Measurements from ENCODE around the gene GCKR. TPM values are rescaled to one million over a fixed set of nuclear protein-coding genes. Genes with fewer than 3 reads are reported as not detected.

GCKR gene
- total and polyA plus RNA-seq, 9 donors = 0.06 to 0.31 (median 0.15) TPM; not detected in 2

- H3K4me3 ChIP-seq (ENCODE audit: low read length) = peak within 1 kb of the TSS; percentile 80
- H3K27me3 ChIP-seq (ENCODE audit: control insufficient read depth, insufficient read depth, low read length) = peaks cover 6% of the 10 kb centered on the region
- peaks cover 13% of the 10 kb centered on the region for H3K4me1 ChIP-seq (ENCODE audit: control insufficient read depth, insufficient read depth, low read length)
- 0% methylated on average over 29 of the region's 43 CpGs for WGBS (ENCODE audit: insufficient coverage)
- peak; percentile 99 for DNase-seq
- peak within 1 kb of the TSS; percentile 66 for H3K27ac ChIP-seq (ENCODE audit: low read length)
- H3K9me3 ChIP-seq (replicated peaks; ENCODE audit: control insufficient read depth, low read depth, low read length) = no peaks in the 10 kb centered on the region
- H3K36me3 ChIP-seq (ENCODE audit: control insufficient read depth, insufficient read depth, low read length) = peaks cover 6% of the 10 kb centered on the region
Observed at GRCh38 chr2:27489498-27490397, 6.9 kb upstream of the GCKR start, which contains the start of gene IFT172. IFT172 (minus strand) TSS chr2:27489743; CDS start chr2:27489653, 90 bp downstream.

- Histone ChIP-seq H3K9me3 (replicated peaks; ENCODE audit: control insufficient read depth, low read depth, low read length) (no peaks in the 10 kb centered on the region), H3K27ac (ENCODE audit: low read length) (no peak overlapping the region), H3K4me1 (ENCODE audit: control insufficient read depth, insufficient read depth, low read length) (peaks cover 16% of the 10 kb centered on the region), H3K27me3 (ENCODE audit: control insufficient read depth, insufficient read depth, low read length) (peaks cover 22% of the 10 kb centered on the region), H3K4me3 (ENCODE audit: low read length) (no peak overlapping the region), H3K36me3 (ENCODE audit: control insufficient read depth, insufficient read depth, low read length) (peaks cover 2% of the 10 kb centered on the region)
- WGBS (ENCODE audit: insufficient coverage) = 92% methylated on average over 1 of the region's 4 CpGs
- DNase-seq = no peak
Observed at GRCh38 chr2:27492557-27492956, 4.1 kb upstream of the GCKR start.

- Histone ChIP-seq H3K36me3 (ENCODE audit: control insufficient read depth, insufficient read depth, low read length) (peaks cover 2% of the 10 kb centered on the region), H3K4me1 (ENCODE audit: control insufficient read depth, insufficient read depth, low read length) (peaks cover 12% of the 10 kb centered on the region), H3K27ac (ENCODE audit: low read length) (no peak overlapping the region), H3K9me3 (replicated peaks; ENCODE audit: control insufficient read depth, low read depth, low read length) (no peaks in the 10 kb centered on the region), H3K4me3 (ENCODE audit: low read length) (no peak overlapping the region), H3K27me3 (ENCODE audit: control insufficient read depth, insufficient read depth, low read length) (peaks cover 26% of the 10 kb centered on the region)
- whole genome bisulfite sequencing (ENCODE audit: insufficient coverage) = 89% methylated on average over 5 of the region's 13 CpGs
- no peak for DNase-seq
Observed at GRCh38 chr2:27493948-27494283, 2.7 kb upstream of the GCKR start.

GRCh38 chr2:27494284-27494943 lies 2.2 kb upstream of the GCKR start:
- peaks cover 9% of the 10 kb centered on the region for H3K4me1 ChIP-seq (ENCODE audit: control insufficient read depth, insufficient read depth, low read length)
- peak; percentile 26 for DNase-seq
- peaks cover 2% of the 10 kb centered on the region for H3K36me3 ChIP-seq (ENCODE audit: control insufficient read depth, insufficient read depth, low read length)
- peak overlapping the region; percentile 57 for H3K4me3 ChIP-seq (ENCODE audit: low read length)
- H3K9me3 ChIP-seq (replicated peaks; ENCODE audit: control insufficient read depth, low read depth, low read length) = no peaks in the 10 kb centered on the region
- WGBS (ENCODE audit: insufficient coverage) = 6% methylated on average over 29 of the region's 35 CpGs
- peaks cover 26% of the 10 kb centered on the region for H3K27me3 ChIP-seq (ENCODE audit: control insufficient read depth, insufficient read depth, low read length)
- peak overlapping the region; percentile 7 for H3K27ac ChIP-seq (ENCODE audit: low read length)

GRCh38 chr2:27494944-27495554 lies 1.6 kb upstream of the GCKR start, which contains the start of gene FNDC4:
FNDC4 (minus strand) TSS chr2:27495200; CDS start chr2:27494679, 521 bp downstream.
- H3K36me3 ChIP-seq (ENCODE audit: control insufficient read depth, insufficient read depth, low read length) = peaks cover 2% of the 10 kb centered on the region
- H3K9me3 ChIP-seq (replicated peaks; ENCODE audit: control insufficient read depth, low read depth, low read length) = no peaks in the 10 kb centered on the region
- H3K4me1 ChIP-seq (ENCODE audit: control insufficient read depth, insufficient read depth, low read length) = peaks cover 9% of the 10 kb centered on the region
- WGBS (ENCODE audit: insufficient coverage) = under 1% methylated on average over 57 of the region's 70 CpGs
- H3K27ac ChIP-seq (ENCODE audit: low read length) = peak within 1 kb of the TSS; percentile 7
- peaks cover 26% of the 10 kb centered on the region for H3K27me3 ChIP-seq (ENCODE audit: control insufficient read depth, insufficient read depth, low read length)
- peak; percentile 50 for DNase-seq
- peak within 1 kb of the TSS; percentile 57 for H3K4me3 ChIP-seq (ENCODE audit: low read length)

GRCh38 chr2:27495840-27496356 lies 741 bp upstream of the GCKR start:
- Histone ChIP-seq H3K4me3 (ENCODE audit: low read length) (no peak overlapping the region), H3K36me3 (ENCODE audit: control insufficient read depth, insufficient read depth, low read length) (peaks cover 2% of the 10 kb centered on the region), H3K27ac (ENCODE audit: low read length) (no peak overlapping the region), H3K9me3 (replicated peaks; ENCODE audit: control insufficient read depth, low read depth, low read length) (no peaks in the 10 kb centered on the region), H3K27me3 (ENCODE audit: control insufficient read depth, insufficient read depth, low read length) (peaks cover 26% of the 10 kb centered on the region), H3K4me1 (ENCODE audit: control insufficient read depth, insufficient read depth, low read length) (peaks cover 9% of the 10 kb centered on the region)
- no peak for DNase-seq
- 100% methylated on average over 1 of the region's 4 CpGs for WGBS (ENCODE audit: insufficient coverage)

GRCh38 chr2:27497288-27497627 lies 619 bp downstream of the GCKR start:
- peaks cover 9% of the 10 kb centered on the region for H3K4me1 ChIP-seq (ENCODE audit: control insufficient read depth, insufficient read depth, low read length)
- H3K36me3 ChIP-seq (ENCODE audit: control insufficient read depth, insufficient read depth, low read length) = peaks cover 2% of the 10 kb centered on the region
- DNase-seq = no peak
- no peak overlapping the region for H3K27ac ChIP-seq (ENCODE audit: low read length)
- no CpG with 5 or more reads among the region's 4 CpGs for WGBS (ENCODE audit: insufficient coverage)
- no peak overlapping the region for H3K4me3 ChIP-seq (ENCODE audit: low read length)
- no peaks in the 10 kb centered on the region for H3K9me3 ChIP-seq (replicated peaks; ENCODE audit: control insufficient read depth, low read depth, low read length)
- H3K27me3 ChIP-seq (ENCODE audit: control insufficient read depth, insufficient read depth, low read length) = peaks cover 26% of the 10 kb centered on the region

- no peaks in the 10 kb centered on the region for H3K9me3 ChIP-seq (replicated peaks; ENCODE audit: control insufficient read depth, low read depth, low read length)
- peaks cover 9% of the 10 kb centered on the region for H3K4me1 ChIP-seq (ENCODE audit: control insufficient read depth, insufficient read depth, low read length)
- no peak overlapping the region for H3K4me3 ChIP-seq (ENCODE audit: low read length)
- no peaks in the 10 kb centered on the region for H3K36me3 ChIP-seq (ENCODE audit: control insufficient read depth, insufficient read depth, low read length)
- no peak overlapping the region for H3K27ac ChIP-seq (ENCODE audit: low read length)
- WGBS (ENCODE audit: insufficient coverage) = 100% methylated on average over 1 of the region's 3 CpGs
- H3K27me3 ChIP-seq (ENCODE audit: control insufficient read depth, insufficient read depth, low read length) = peaks cover 26% of the 10 kb centered on the region
- DNase-seq = no peak
Observed at GRCh38 chr2:27498975-27499374, 2.3 kb downstream of the GCKR start.

GRCh38 chr2:27501042-27501441 lies 4.4 kb downstream of the GCKR start:
- H3K27me3 ChIP-seq (ENCODE audit: control insufficient read depth, insufficient read depth, low read length) = peaks cover 17% of the 10 kb centered on the region
- H3K4me1 ChIP-seq (ENCODE audit: control insufficient read depth, insufficient read depth, low read length) = no peaks in the 10 kb centered on the region
- H3K36me3 ChIP-seq (ENCODE audit: control insufficient read depth, insufficient read depth, low read length) = no peaks in the 10 kb centered on the region
- no peak overlapping the region for H3K4me3 ChIP-seq (ENCODE audit: low read length)
- no peaks in the 10 kb centered on the region for H3K9me3 ChIP-seq (replicated peaks; ENCODE audit: control insufficient read depth, low read depth, low read length)
- no peak for DNase-seq
- H3K27ac ChIP-seq (ENCODE audit: low read length) = no peak overlapping the region

GRCh38 chr2:27502142-27502541 lies 5.5 kb downstream of the GCKR start:
- 25% methylated on average over 2 of the region's 4 CpGs for WGBS (ENCODE audit: insufficient coverage)
- Histone ChIP-seq H3K27me3 (ENCODE audit: control insufficient read depth, insufficient read depth, low read length) (peaks cover 10% of the 10 kb centered on the region), H3K36me3 (ENCODE audit: control insufficient read depth, insufficient read depth, low read length) (no peaks in the 10 kb centered on the region), H3K4me1 (ENCODE audit: control insufficient read depth, insufficient read depth, low read length) (no peaks in the 10 kb centered on the region), H3K27ac (ENCODE audit: low read length) (no peak overlapping the region), H3K4me3 (ENCODE audit: low read length) (no peak overlapping the region), H3K9me3 (replicated peaks; ENCODE audit: control insufficient read depth, low read depth, low read length) (no peaks in the 10 kb centered on the region)
- no peak for DNase-seq
